Measurements from ENCODE around the gene SLAMF1.

The SLAMF1 gene

GRCh38 chr1:160658162-160658813 is 11.4 kb upstream of the SLAMF1 start:
- no peak overlapping the region for H2BK5ac ChIP-seq (ENCODE audit: low read length)
- H3K4me1 ChIP-seq (ENCODE audit: control insufficient read depth in 2 of 2, insufficient read depth in 1 of 2, low read depth in 1 of 2, low read length in 2 of 2), result no peaks in the 10 kb centered on the region
- H3K14ac ChIP-seq (ENCODE audit: low read length), result no peak overlapping the region
- H2BK120ac ChIP-seq (ENCODE audit: low read depth, low read length), result no peak overlapping the region
- H3K9ac ChIP-seq (ENCODE audit: low read depth, low read length, poor library complexity), result peak overlapping the region; percentile 13
- no peak overlapping the region for H2AK5ac ChIP-seq (ENCODE audit: low read depth, low read length)
- no peak overlapping the region for H3K23ac ChIP-seq (ENCODE audit: low read depth, low read length, poor library complexity)
- H3K4me3 ChIP-seq (ENCODE audit: low read length in 2 of 2), result no peak overlapping the region
- H3K27me3 ChIP-seq (ENCODE audit: control insufficient read depth in 3 of 3, insufficient read depth in 3 of 3, low read depth in 1 of 3, low read length in 3 of 3), result no peaks in the 10 kb centered on the region
- H3K4ac ChIP-seq (ENCODE audit: low read length), result no peak overlapping the region
- H2BK15ac ChIP-seq (ENCODE audit: low read length), result no peak overlapping the region
- WGBS, 2 donors (ENCODE audit: extremely low coverage in 2 of 2, insufficient read length in 2 of 2, insufficient replicate concordance in 1 of 2), result no CpG with 5 or more reads among the region's 8 CpGs
- H4K8ac ChIP-seq (ENCODE audit: low read depth, low read length), result no peak overlapping the region
- no peaks in the 10 kb centered on the region for H3K79me1 ChIP-seq (ENCODE audit: low read depth, low read length)
- H3K9me3 ChIP-seq (replicated peaks in 1 of 2; ENCODE audit: control insufficient read depth in 2 of 2, insufficient read depth in 1 of 2, low read depth in 1 of 2, low read length in 2 of 2), result no peaks in the 10 kb centered on the region
- H3K36me3 ChIP-seq (replicated peaks in 1 of 2; ENCODE audit: control insufficient read depth in 2 of 2, insufficient read depth in 2 of 2, low read length in 2 of 2), result no peaks in the 10 kb centered on the region
- H4K91ac ChIP-seq (ENCODE audit: low read depth, low read length, poor library complexity), result no peak overlapping the region
- H3K18ac ChIP-seq (ENCODE audit: low read length), result no peak overlapping the region
- no peak overlapping the region for H3K4me2 ChIP-seq (ENCODE audit: insufficient read depth, low read length, poor library complexity, severe bottlenecking)
- H2BK12ac ChIP-seq (ENCODE audit: low read length), result no peak overlapping the region
- no peak overlapping the region for H3K27ac ChIP-seq (replicated peaks; ENCODE audit: low read length)
- no peak overlapping the region for H2AFZ ChIP-seq (ENCODE audit: low read length)
- DNase-seq (ENCODE audit: low spot score), result no peak

GRCh38 chr1:160657250-160657781 is 10.5 kb upstream of the SLAMF1 start:
- Histone ChIP-seq H3K79me1 (ENCODE audit: low read depth, low read length) (no peaks in the 10 kb centered on the region), H3K27me3 (ENCODE audit: control insufficient read depth in 3 of 3, insufficient read depth in 3 of 3, low read depth in 1 of 3, low read length in 3 of 3) (no peaks in the 10 kb centered on the region), H3K4ac (ENCODE audit: low read length) (no peak overlapping the region), H3K27ac (replicated peaks; ENCODE audit: low read length) (no peak overlapping the region), H2BK5ac (ENCODE audit: low read length) (no peak overlapping the region), H3K18ac (ENCODE audit: low read length) (no peak overlapping the region), H4K8ac (ENCODE audit: low read depth, low read length) (no peak overlapping the region), H3K9ac (ENCODE audit: low read depth, low read length, poor library complexity) (no peak overlapping the region), H3K23ac (ENCODE audit: low read depth, low read length, poor library complexity) (no peak overlapping the region), H3K9me3 (replicated peaks in 1 of 2; ENCODE audit: control insufficient read depth in 2 of 2, insufficient read depth in 1 of 2, low read depth in 1 of 2, low read length in 2 of 2) (no peaks in the 10 kb centered on the region), H3K4me3 (ENCODE audit: low read length in 2 of 2) (no peak overlapping the region), H3K14ac (ENCODE audit: low read length) (no peak overlapping the region), H4K91ac (ENCODE audit: low read depth, low read length, poor library complexity) (no peak overlapping the region), H2BK15ac (ENCODE audit: low read length) (no peak overlapping the region), H2AK5ac (ENCODE audit: low read depth, low read length) (no peak overlapping the region), H2AFZ (ENCODE audit: low read length) (no peak overlapping the region), H3K4me1 (ENCODE audit: control insufficient read depth in 2 of 2, insufficient read depth in 1 of 2, low read depth in 1 of 2, low read length in 2 of 2) (peaks cover 0 to 1% of the 10 kb centered on the region in 2 donors), H2BK12ac (ENCODE audit: low read length) (no peak overlapping the region), H3K4me2 (ENCODE audit: insufficient read depth, low read length, poor library complexity, severe bottlenecking) (no peak overlapping the region), H2BK120ac (ENCODE audit: low read depth, low read length) (no peak overlapping the region), H3K36me3 (replicated peaks in 1 of 2; ENCODE audit: control insufficient read depth in 2 of 2, insufficient read depth in 2 of 2, low read length in 2 of 2) (no peaks in the 10 kb centered on the region)
- no peak for DNase-seq (ENCODE audit: low spot score)
- no CpG with 5 or more reads among the region's 5 CpGs for WGBS, 2 donors (ENCODE audit: extremely low coverage in 2 of 2, insufficient read length in 2 of 2, insufficient replicate concordance in 1 of 2)

- no peaks in the 10 kb centered on the region for H3K27me3 ChIP-seq (ENCODE audit: control insufficient read depth in 3 of 3, insufficient read depth in 3 of 3, low read depth in 1 of 3, low read length in 3 of 3)
- no peak overlapping the region for H2BK15ac ChIP-seq (ENCODE audit: low read length)
- H2AK5ac ChIP-seq (ENCODE audit: low read depth, low read length), result no peak overlapping the region
- no peak overlapping the region for H3K18ac ChIP-seq (ENCODE audit: low read length)
- WGBS, 2 donors (ENCODE audit: extremely low coverage in 2 of 2, insufficient read length in 2 of 2, insufficient replicate concordance in 1 of 2), result no CpG with 5 or more reads among the region's 3 CpGs
- no peak overlapping the region for H2BK120ac ChIP-seq (ENCODE audit: low read depth, low read length)
- no peak overlapping the region for H3K4me2 ChIP-seq (ENCODE audit: insufficient read depth, low read length, poor library complexity, severe bottlenecking)
- H3K4me3 ChIP-seq (ENCODE audit: low read length in 2 of 2), result no peak overlapping the region
- no peak overlapping the region for H3K9ac ChIP-seq (ENCODE audit: low read depth, low read length, poor library complexity)
- peaks cover 0 to 3% of the 10 kb centered on the region in 2 donors for H3K4me1 ChIP-seq (ENCODE audit: control insufficient read depth in 2 of 2, insufficient read depth in 1 of 2, low read depth in 1 of 2, low read length in 2 of 2)
- H3K36me3 ChIP-seq (replicated peaks in 1 of 2; ENCODE audit: control insufficient read depth in 2 of 2, insufficient read depth in 2 of 2, low read length in 2 of 2), result no peaks in the 10 kb centered on the region
- H2BK12ac ChIP-seq (ENCODE audit: low read length), result no peak overlapping the region
- H3K79me1 ChIP-seq (ENCODE audit: low read depth, low read length), result no peaks in the 10 kb centered on the region
- H4K8ac ChIP-seq (ENCODE audit: low read depth, low read length), result no peak overlapping the region
- no peak overlapping the region for H3K4ac ChIP-seq (ENCODE audit: low read length)
- H4K91ac ChIP-seq (ENCODE audit: low read depth, low read length, poor library complexity), result no peak overlapping the region
- no peak overlapping the region for H2AFZ ChIP-seq (ENCODE audit: low read length)
- H3K27ac ChIP-seq (replicated peaks; ENCODE audit: low read length), result no peak overlapping the region
- H3K9me3 ChIP-seq (replicated peaks in 1 of 2; ENCODE audit: control insufficient read depth in 2 of 2, insufficient read depth in 1 of 2, low read depth in 1 of 2, low read length in 2 of 2), result no peaks in the 10 kb centered on the region
- no peak overlapping the region for H3K14ac ChIP-seq (ENCODE audit: low read length)
- H3K23ac ChIP-seq (ENCODE audit: low read depth, low read length, poor library complexity), result no peak overlapping the region
- H2BK5ac ChIP-seq (ENCODE audit: low read length), result no peak overlapping the region
- no peak for DNase-seq (ENCODE audit: low spot score)
These were observed 9.9 kb upstream of the SLAMF1 start for GRCh38 chr1:160656737-160657136.

GRCh38 chr1:160653620-160654016 is 6.8 kb upstream of the SLAMF1 start:
- H2BK5ac ChIP-seq (ENCODE audit: low read length), result no peak overlapping the region
- H3K23ac ChIP-seq (ENCODE audit: low read depth, low read length, poor library complexity), result no peak overlapping the region
- H4K91ac ChIP-seq (ENCODE audit: low read depth, low read length, poor library complexity), result no peak overlapping the region
- H3K14ac ChIP-seq (ENCODE audit: low read length), result no peak overlapping the region
- no peaks in the 10 kb centered on the region for H3K79me1 ChIP-seq (ENCODE audit: low read depth, low read length)
- H3K18ac ChIP-seq (ENCODE audit: low read length), result no peak overlapping the region
- no peak overlapping the region for H3K4ac ChIP-seq (ENCODE audit: low read length)
- no peak overlapping the region for H4K8ac ChIP-seq (ENCODE audit: low read depth, low read length)
- DNase-seq (ENCODE audit: low spot score), result no peak
- H3K36me3 ChIP-seq (replicated peaks in 1 of 2; ENCODE audit: control insufficient read depth in 2 of 2, insufficient read depth in 2 of 2, low read length in 2 of 2), result no peaks in the 10 kb centered on the region
- no peak overlapping the region for H3K4me3 ChIP-seq (ENCODE audit: low read length in 2 of 2)
- no peaks in the 10 kb centered on the region for H3K9me3 ChIP-seq (replicated peaks in 1 of 2; ENCODE audit: control insufficient read depth in 2 of 2, insufficient read depth in 1 of 2, low read depth in 1 of 2, low read length in 2 of 2)
- H2AFZ ChIP-seq (ENCODE audit: low read length), result no peak overlapping the region
- H2AK5ac ChIP-seq (ENCODE audit: low read depth, low read length), result no peak overlapping the region
- no peak overlapping the region for H2BK120ac ChIP-seq (ENCODE audit: low read depth, low read length)
- no peak overlapping the region for H3K9ac ChIP-seq (ENCODE audit: low read depth, low read length, poor library complexity)
- no peak overlapping the region for H2BK15ac ChIP-seq (ENCODE audit: low read length)
- no peak overlapping the region for H2BK12ac ChIP-seq (ENCODE audit: low read length)
- H3K4me2 ChIP-seq (ENCODE audit: insufficient read depth, low read length, poor library complexity, severe bottlenecking), result no peak overlapping the region
- H3K27me3 ChIP-seq (ENCODE audit: control insufficient read depth in 3 of 3, insufficient read depth in 3 of 3, low read depth in 1 of 3, low read length in 3 of 3), result peaks cover 0 to 3% (median 0%) of the 10 kb centered on the region in 3 experiments
- WGBS, 2 donors (ENCODE audit: extremely low coverage in 2 of 2, insufficient read length in 2 of 2, insufficient replicate concordance in 1 of 2), result no CpG with 5 or more reads among the region's 2 CpGs
- peaks cover 0 to 3% of the 10 kb centered on the region in 2 donors for H3K4me1 ChIP-seq (ENCODE audit: control insufficient read depth in 2 of 2, insufficient read depth in 1 of 2, low read depth in 1 of 2, low read length in 2 of 2)
- H3K27ac ChIP-seq (replicated peaks; ENCODE audit: low read length), result no peak overlapping the region
